ENCODE data around the gene PTPN22.

The PTPN22 gene

GRCh38 chr1:113876176-113876575, 4.7 kb upstream of the PTPN22 start:
- H3K27ac Mint-ChIP-seq (ENCODE audit: low read depth) = peak overlapping the region; percentile 87
- peaks cover 11% of the 10 kb centered on the region for H3K36me3 Mint-ChIP-seq (ENCODE audit: insufficient read depth)
- H3K9me3 Mint-ChIP-seq = no peaks in the 10 kb centered on the region
- H3K4me3 Mint-ChIP-seq = no peak overlapping the region
- H3K4me1 Mint-ChIP-seq = peaks cover 77% of the 10 kb centered on the region
- ATAC-seq (replicated peaks; ENCODE audit: extremely low read depth, poor library complexity, severe bottlenecking) (no peak), DNase-seq (ENCODE audit: low spot score in 2 of 2) (no peak)
- no peaks in the 10 kb centered on the region for H3K27me3 Mint-ChIP-seq

GRCh38 chr1:113875714-113876113, 4.2 kb upstream of the PTPN22 start:
- Mint-ChIP-seq H3K4me3 (peak overlapping the region; percentile 36), H3K9me3 (no peaks in the 10 kb centered on the region), H3K36me3 (ENCODE audit: insufficient read depth) (peaks cover 11% of the 10 kb centered on the region), H3K27ac (ENCODE audit: low read depth) (peak overlapping the region; percentile 87), H3K27me3 (no peaks in the 10 kb centered on the region), H3K4me1 (peaks cover 73% of the 10 kb centered on the region)
- no peak for DNase-seq (ENCODE audit: low spot score in 2 of 2)
- ATAC-seq (replicated peaks; ENCODE audit: extremely low read depth, poor library complexity, severe bottlenecking) = no peak

DNA sequence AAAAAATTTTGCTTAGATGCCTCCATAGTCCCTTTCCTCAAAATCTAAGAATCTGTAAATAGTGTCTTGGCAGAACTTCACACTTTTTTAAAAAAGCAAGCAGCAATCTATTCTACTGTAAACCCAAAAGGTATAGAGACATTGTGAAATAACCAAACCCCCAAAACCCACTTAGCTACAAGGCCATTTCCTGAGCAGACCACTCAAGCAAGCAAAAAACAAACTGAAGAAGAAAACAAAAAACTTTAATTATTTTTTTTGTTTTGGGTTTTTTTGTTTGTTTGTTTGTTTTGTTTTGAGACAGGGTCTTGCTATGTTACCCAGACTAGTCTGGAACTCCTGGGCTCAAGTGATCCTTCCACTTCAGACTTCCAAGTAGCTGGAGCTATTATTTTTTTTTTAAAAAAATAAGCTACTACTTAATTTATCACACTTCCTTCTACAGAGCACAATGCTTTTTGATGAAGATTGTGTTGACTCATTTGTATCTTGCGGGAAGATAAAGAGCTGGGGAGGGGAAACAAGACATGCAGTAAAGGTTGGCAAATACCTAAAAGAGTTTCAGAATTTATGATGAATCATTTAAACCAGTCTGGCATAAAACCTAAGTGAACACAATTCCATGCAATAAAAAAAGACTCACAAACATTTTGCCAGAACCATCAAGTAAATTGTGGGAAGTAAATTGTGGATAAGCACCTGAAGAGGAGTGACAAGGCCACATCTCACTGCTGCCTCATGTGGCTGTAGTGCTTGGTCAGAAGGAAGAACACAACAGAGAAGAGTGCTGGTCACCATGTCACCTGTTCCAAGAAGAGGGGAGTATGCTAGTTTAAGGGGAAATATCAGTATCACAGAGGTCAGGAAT, 2.7 kb upstream of the PTPN22 start:
- H3K27ac Mint-ChIP-seq (ENCODE audit: low read depth) = peak overlapping the region; percentile 87
- no peak for DNase-seq (ENCODE audit: low spot score in 2 of 2)
- no peaks in the 10 kb centered on the region for H3K9me3 Mint-ChIP-seq
- peaks cover 73% of the 10 kb centered on the region for H3K4me1 Mint-ChIP-seq
- H3K36me3 Mint-ChIP-seq (ENCODE audit: insufficient read depth) = peaks cover 16% of the 10 kb centered on the region
- no peaks in the 10 kb centered on the region for H3K27me3 Mint-ChIP-seq
- H3K4me3 Mint-ChIP-seq = peak overlapping the region; percentile 51
- peak; percentile 8 for ATAC-seq (replicated peaks; ENCODE audit: extremely low read depth, poor library complexity, severe bottlenecking)

- peak overlapping the region; percentile 86 for H3K4me3 Mint-ChIP-seq
Observed at GRCh38 chr1:113872219-113872935, 865 bp upstream of the PTPN22 start.

DNA sequence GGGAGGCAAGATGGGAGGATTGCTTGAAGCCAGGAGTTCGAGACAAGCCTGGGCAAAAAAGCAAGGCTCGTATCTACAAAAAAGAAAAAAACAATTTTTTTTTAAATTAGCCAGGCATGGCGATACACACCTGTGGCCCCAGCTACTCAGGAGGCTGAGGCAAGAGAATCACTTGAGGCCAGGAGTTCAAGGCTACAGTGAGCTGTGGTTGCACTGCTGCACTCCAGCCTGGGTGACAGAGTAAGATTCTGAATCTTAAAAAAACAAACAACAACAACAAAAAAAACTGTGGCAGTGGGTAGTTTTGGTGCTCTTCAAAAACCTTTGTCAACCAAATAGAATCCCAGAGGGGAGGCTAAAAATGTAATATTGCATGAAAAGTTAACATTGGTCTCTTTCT, 734 bp downstream of the PTPN22 start:
- DNase-seq (ENCODE audit: low spot score in 2 of 2) (no peak), ATAC-seq (replicated peaks; ENCODE audit: extremely low read depth, poor library complexity, severe bottlenecking) (no peak)
- no peaks in the 10 kb centered on the region for H3K9me3 Mint-ChIP-seq
- peaks cover 78% of the 10 kb centered on the region for H3K4me1 Mint-ChIP-seq
- no peaks in the 10 kb centered on the region for H3K27me3 Mint-ChIP-seq
- H3K36me3 Mint-ChIP-seq (ENCODE audit: insufficient read depth) = peaks cover 15% of the 10 kb centered on the region
- peak overlapping the region; percentile 86 for H3K4me3 Mint-ChIP-seq
- H3K27ac Mint-ChIP-seq (ENCODE audit: low read depth) = peak overlapping the region; percentile 78

More at GRCh38 chr1:113872219-113872935, 865 bp upstream of the PTPN22 start:
- DNase-seq (ENCODE audit: low spot score in 2 of 2) = no peak
- Mint-ChIP-seq H3K27me3 (no peaks in the 10 kb centered on the region), H3K4me1 (peaks cover 76% of the 10 kb centered on the region), H3K9me3 (no peaks in the 10 kb centered on the region), H3K27ac (ENCODE audit: low read depth) (peak overlapping the region; percentile 90), H3K36me3 (ENCODE audit: insufficient read depth) (peaks cover 16% of the 10 kb centered on the region)
- peak; percentile 6 for ATAC-seq (replicated peaks; ENCODE audit: extremely low read depth, poor library complexity, severe bottlenecking)

GRCh38 chr1:113868387-113869083, 3.0 kb downstream of the PTPN22 start:
- H3K36me3 Mint-ChIP-seq (ENCODE audit: insufficient read depth) = peaks cover 24% of the 10 kb centered on the region
- no peaks in the 10 kb centered on the region for H3K27me3 Mint-ChIP-seq
- ATAC-seq (replicated peaks; ENCODE audit: extremely low read depth, poor library complexity, severe bottlenecking) (no peak), DNase-seq (ENCODE audit: low spot score in 2 of 2) (no peak)
- H3K4me3 Mint-ChIP-seq = peak overlapping the region; percentile 86
- H3K27ac Mint-ChIP-seq (ENCODE audit: low read depth) = peak overlapping the region; percentile 78
- peaks cover 68% of the 10 kb centered on the region for H3K4me1 Mint-ChIP-seq
- H3K9me3 Mint-ChIP-seq = no peaks in the 10 kb centered on the region

- DNase-seq (ENCODE audit: low spot score in 2 of 2) (no peak), ATAC-seq (replicated peaks; ENCODE audit: extremely low read depth, poor library complexity, severe bottlenecking) (no peak)
- H3K4me3 Mint-ChIP-seq = peak overlapping the region; percentile 31
- H3K4me1 Mint-ChIP-seq = peaks cover 62% of the 10 kb centered on the region
- H3K27ac Mint-ChIP-seq (ENCODE audit: low read depth) = peak overlapping the region; percentile 37
- peaks cover 46% of the 10 kb centered on the region for H3K36me3 Mint-ChIP-seq (ENCODE audit: insufficient read depth)
- H3K9me3 Mint-ChIP-seq = no peaks in the 10 kb centered on the region
- H3K27me3 Mint-ChIP-seq = no peaks in the 10 kb centered on the region
Observed at GRCh38 chr1:113861641-113862040, 9.9 kb downstream of the PTPN22 start.

- Mint-ChIP-seq H3K36me3 (ENCODE audit: insufficient read depth) (peaks cover 53% of the 10 kb centered on the region), H3K4me1 (peaks cover 58% of the 10 kb centered on the region), H3K4me3 (peak overlapping the region; percentile 10), H3K27me3 (no peaks in the 10 kb centered on the region), H3K27ac (ENCODE audit: low read depth) (peak overlapping the region; percentile 37), H3K9me3 (no peaks in the 10 kb centered on the region)
- DNase-seq (ENCODE audit: low spot score in 2 of 2) (no peak), ATAC-seq (replicated peaks; ENCODE audit: extremely low read depth, poor library complexity, severe bottlenecking) (no peak)
Observed at GRCh38 chr1:113860891-113861290, 10.6 kb downstream of the PTPN22 start.

GRCh38 chr1:113859478-113860175, 11.9 kb downstream of the PTPN22 start:
- peak overlapping the region; percentile 23 for H3K4me3 Mint-ChIP-seq
- DNase-seq (ENCODE audit: low spot score in 2 of 2) = no peak
- no peaks in the 10 kb centered on the region for H3K27me3 Mint-ChIP-seq
- H3K9me3 Mint-ChIP-seq = no peaks in the 10 kb centered on the region
- H3K36me3 Mint-ChIP-seq (ENCODE audit: insufficient read depth) = peaks cover 57% of the 10 kb centered on the region
- H3K27ac Mint-ChIP-seq (ENCODE audit: low read depth) = peak overlapping the region; percentile 37
- peaks cover 47% of the 10 kb centered on the region for H3K4me1 Mint-ChIP-seq
- ATAC-seq (replicated peaks; ENCODE audit: extremely low read depth, poor library complexity, severe bottlenecking) = peak; percentile 92

DNA sequence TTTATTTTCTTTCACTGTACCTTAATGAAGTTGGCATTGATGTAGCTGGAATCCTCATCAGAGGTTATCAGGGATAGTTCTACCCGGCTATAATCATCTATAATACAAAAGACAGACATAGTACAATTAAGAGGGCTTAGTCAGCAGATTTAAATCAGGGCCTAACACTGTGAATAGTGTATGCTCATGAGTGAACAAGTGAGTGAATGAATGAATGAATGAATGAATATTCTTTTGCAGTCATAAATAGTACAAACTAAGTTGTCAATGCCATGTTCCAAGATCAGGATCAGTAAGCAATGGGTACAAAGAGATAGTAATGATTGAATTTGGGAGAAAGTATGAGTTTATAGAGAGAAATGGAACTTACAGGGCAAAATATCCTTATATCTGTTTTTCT, 12.5 kb downstream of the PTPN22 start:
- Mint-ChIP-seq H3K27me3 (no peaks in the 10 kb centered on the region), H3K9me3 (no peaks in the 10 kb centered on the region), H3K27ac (ENCODE audit: low read depth) (peak overlapping the region; percentile 37), H3K36me3 (ENCODE audit: insufficient read depth) (peaks cover 54% of the 10 kb centered on the region), H3K4me3 (peak overlapping the region; percentile 23), H3K4me1 (peaks cover 45% of the 10 kb centered on the region)
- DNase-seq (ENCODE audit: low spot score in 2 of 2) (no peak), ATAC-seq (replicated peaks; ENCODE audit: extremely low read depth, poor library complexity, severe bottlenecking) (no peak)

- Mint-ChIP-seq H3K36me3 (ENCODE audit: insufficient read depth) (peaks cover 54% of the 10 kb centered on the region), H3K9me3 (no peaks in the 10 kb centered on the region), H3K4me3 (no peak overlapping the region), H3K27me3 (no peaks in the 10 kb centered on the region), H3K4me1 (peaks cover 44% of the 10 kb centered on the region), H3K27ac (ENCODE audit: low read depth) (peak overlapping the region; percentile 37)
- DNase-seq (ENCODE audit: low spot score in 2 of 2) (no peak), ATAC-seq (replicated peaks; ENCODE audit: extremely low read depth, poor library complexity, severe bottlenecking) (no peak)
Observed at GRCh38 chr1:113858418-113858817, 13.1 kb downstream of the PTPN22 start.

DNA sequence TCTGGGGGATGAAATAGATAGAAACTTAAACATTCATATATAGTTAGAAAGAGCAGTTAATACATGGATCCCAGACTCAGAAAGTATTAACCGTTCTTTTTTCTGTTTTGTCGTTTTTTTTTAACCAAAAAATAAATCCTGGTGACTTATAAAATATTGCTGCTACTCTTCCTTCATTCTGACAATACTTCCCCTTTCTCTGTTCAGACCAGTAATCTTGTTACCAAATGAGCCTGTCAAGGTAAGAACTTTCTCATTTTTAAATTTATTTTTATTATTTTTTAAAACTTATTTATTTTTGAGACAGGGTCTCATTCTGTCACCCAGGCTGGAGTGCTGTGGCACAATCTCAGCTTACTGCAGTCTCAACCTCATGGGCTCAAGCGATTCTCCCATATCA, 13.7 kb downstream of the PTPN22 start:
- DNase-seq (ENCODE audit: low spot score in 2 of 2) = no peak
- no peaks in the 10 kb centered on the region for H3K9me3 Mint-ChIP-seq
- H3K36me3 Mint-ChIP-seq (ENCODE audit: insufficient read depth) = peaks cover 55% of the 10 kb centered on the region
- H3K4me3 Mint-ChIP-seq = no peak overlapping the region
- no peak for ATAC-seq (replicated peaks; ENCODE audit: extremely low read depth, poor library complexity, severe bottlenecking)
- H3K4me1 Mint-ChIP-seq = peaks cover 37% of the 10 kb centered on the region
- H3K27me3 Mint-ChIP-seq = no peaks in the 10 kb centered on the region
- H3K27ac Mint-ChIP-seq (ENCODE audit: low read depth) = peak overlapping the region; percentile 77
